H1 (cell line): ENCODE results near the gene HOXB7. TPM values are rescaled to one million over a fixed set of nuclear protein-coding genes. Genes with fewer than 3 reads are reported as not detected.

Experiments
- CTCF ChIA-PET: fragments of 300-600 bp; sonication (Branson Sonifier 250); formaldehyde crosslinking; loops from one replicate; lab custom pipeline; 2021; ENCODE audit not compliant: partially characterized antibody; lab: Charles Lee
- POLR2A ChIA-PET: fragments of 300-600 bp; sonication (Branson Sonifier 250); formaldehyde crosslinking; loops from one replicate; lab custom pipeline; 2021; ENCODE audit warnings: inconsistent platforms; ENCODE audit not compliant: partially characterized antibody; lab: Charles Lee
- DNase-seq, 2 experiments: peaks; one replicate each; pipeline versions ENCODE4 v3.0.0 to v3.0.0-alpha.2; 2010 to 2022; ENCODE audit warnings: low spot score in 2 of 2, low read depth in 1 of 2, mixed read lengths in 1 of 2
- FAIRE-seq: peaks from 2 replicates; lab custom pipeline; 2011; peaks lifted over from hg19 to GRCh38; lab: Jason Lieb, UNC
- H2AFZ ChIP-seq: 2 replicates; pipeline ENCODE4 v1.8.1; 2012; ENCODE audit warnings: low read length, inconsistent platforms
- H2AK5ac ChIP-seq: 2 replicates; pipeline ENCODE4 v1.6.1; 2013; ENCODE audit warnings: low read depth, low read length
- H2BK120ac ChIP-seq: replicated peaks from 2 replicates; pipeline ENCODE3; 2013; ENCODE audit warnings: low read depth, low read length, inconsistent platforms
- H2BK12ac ChIP-seq: 2 replicates; pipeline ENCODE4 v1.6.1; 2013; ENCODE audit warnings: low read depth, low read length
- H2BK15ac ChIP-seq: 2 replicates; pipeline ENCODE4 v1.6.1; 2013; ENCODE audit warnings: low read length
- H2BK20ac ChIP-seq: 2 replicates; pipeline ENCODE4 v1.6.1; 2013; ENCODE audit warnings: low read length
- H2BK5ac ChIP-seq: 2 replicates; pipeline ENCODE4 v1.6.1; 2013; ENCODE audit warnings: low read depth, low read length
- H3K14ac ChIP-seq: 2 replicates; pipeline ENCODE4 v1.6.1; 2013; ENCODE audit warnings: inconsistent platforms; ENCODE audit not compliant: insufficient read length
- H3K18ac ChIP-seq: 2 replicates; pipeline ENCODE4 v1.6.1; 2013; ENCODE audit warnings: low read length; ENCODE audit errors: extremely low read depth
- H3K23ac ChIP-seq: 2 replicates; pipeline ENCODE4 v1.6.1; 2013; ENCODE audit warnings: inconsistent platforms; ENCODE audit not compliant: insufficient read length
- H3K23me2 ChIP-seq: 2 replicates; pipeline ENCODE4 v1.6.1; 2013; ENCODE audit warnings: low read depth, low read length
- H3K27ac ChIP-seq: 2 replicates; pipeline ENCODE4 v1.6.1; 2011; ENCODE audit warnings: low read depth, low read length, inconsistent platforms
- H3K27me3 ChIP-seq, 4 experiments: replicated peaks in 1 of 4; 1 replicate in 1 of 4; 2 replicates in 3 of 4; pipeline versions ENCODE4 v1.6.1 to v1.8.1; 2011 to 2013; ENCODE audit warnings: low read length in 3 of 4, mild to moderate bottlenecking in 3 of 4, inconsistent platforms in 2 of 4, mixed read lengths in 2 of 4, moderate library complexity in 1 of 4; ENCODE audit not compliant: control insufficient read depth in 3 of 4, insufficient read depth in 3 of 4; ENCODE audit errors: extremely low read depth in 1 of 4
- H3K36me3 ChIP-seq, 4 experiments: 2 replicates each; pipeline versions ENCODE4 v1.6.1 to v1.8.1; 2011 to 2013; ENCODE audit warnings: mild to moderate bottlenecking in 4 of 4, low read length in 3 of 4, moderate library complexity in 2 of 4, control low read depth in 1 of 4, inconsistent platforms in 1 of 4; ENCODE audit not compliant: insufficient read depth in 4 of 4, control insufficient read depth in 2 of 4
- H3K4ac ChIP-seq: replicated peaks from 2 replicates; pipeline ENCODE3; 2013; ENCODE audit warnings: low read length, low read depth, mixed read lengths, inconsistent platforms; ENCODE audit not compliant: insufficient read length
- H3K4me1 ChIP-seq, 4 experiments: replicated peaks in 1 of 4; 1 replicate in 1 of 4; 2 replicates in 3 of 4; pipeline versions ENCODE4 v1.6.1 to v1.8.1; 2011 to 2013; ENCODE audit warnings: low read length in 3 of 4, inconsistent platforms in 2 of 4, mixed read lengths in 1 of 4; ENCODE audit not compliant: insufficient read depth in 4 of 4, control insufficient read depth in 3 of 4
- H3K4me2 ChIP-seq, 2 experiments: 2 replicates each; pipeline versions ENCODE4 v1.6.1 to v1.8.1; 2011 to 2013; ENCODE audit warnings: low read depth in 2 of 2, low read length in 2 of 2, control low read depth in 1 of 2, inconsistent platforms in 1 of 2, mild to moderate bottlenecking in 1 of 2; ENCODE audit not compliant: insufficient read depth in 1 of 2
- H3K4me3 ChIP-seq, 4 experiments: fragments of 200-600, 300-600 bp in 1 of 4; sonication (generic), shearing (Covaris generic), sonication (Bioruptor Twin) in 1 of 4; 2 replicates each; pipeline versions ENCODE4 v1.5.1 to v1.8.1; 2011 to 2016; ENCODE audit warnings: low read length in 4 of 4, low read depth in 3 of 4, control low read depth in 2 of 4, inconsistent platforms in 2 of 4, mild to moderate bottlenecking in 2 of 4, mixed read lengths in 1 of 4, moderate library complexity in 1 of 4; ENCODE audit not compliant: insufficient read depth in 2 of 4; ENCODE audit errors: extremely low read depth in 1 of 4
- H3K56ac ChIP-seq: replicated peaks from 2 replicates; pipeline ENCODE3; 2013; ENCODE audit warnings: low read depth, mild to moderate bottlenecking, mixed read lengths, low read length, inconsistent platforms; ENCODE audit not compliant: insufficient read length
- H3K79me1 ChIP-seq: 2 replicates; pipeline ENCODE4 v1.6.1; 2013; ENCODE audit warnings: low read depth, low read length, control low read depth
- H3K79me2 ChIP-seq, 2 experiments: 2 replicates each; pipeline versions ENCODE4 v1.6.1 to v1.8.1; 2012 to 2013; ENCODE audit warnings: low read length in 2 of 2, mild to moderate bottlenecking in 2 of 2, inconsistent platforms in 1 of 2; ENCODE audit not compliant: insufficient read depth in 2 of 2, control insufficient read depth in 1 of 2
- H3K9ac ChIP-seq, 4 experiments: replicated peaks in 1 of 4; 1 replicate in 1 of 4; 2 replicates in 3 of 4; pipeline versions ENCODE4 v1.6.1 to v1.8.1; 2011 to 2013; ENCODE audit warnings: low read depth in 3 of 4, low read length in 3 of 4, control low read depth in 2 of 4, mild to moderate bottlenecking in 2 of 4, moderate library complexity in 2 of 4, inconsistent platforms in 1 of 4; ENCODE audit errors: extremely low read depth in 1 of 4
- H3K9me3 ChIP-seq, 2 experiments: 2 replicates each; pipeline versions ENCODE4 v1.6.1 to v1.8.1; 2012 to 2013; ENCODE audit warnings: mild to moderate bottlenecking in 2 of 2, moderate library complexity in 2 of 2, control low read depth in 1 of 2, inconsistent platforms in 1 of 2, low read depth in 1 of 2, low read length in 1 of 2, mixed read lengths in 1 of 2; ENCODE audit not compliant: insufficient read depth in 2 of 2
- H4K20me1 ChIP-seq, 2 experiments: replicated peaks in 1 of 2; 2 replicates each; pipeline versions ENCODE3 to v1.8.1; 2011 to 2013; ENCODE audit warnings: inconsistent platforms in 2 of 2, low read length in 2 of 2, mild to moderate bottlenecking in 1 of 2; ENCODE audit not compliant: insufficient read depth in 2 of 2, control insufficient read depth in 1 of 2
- H4K5ac ChIP-seq: 2 replicates; pipeline ENCODE4 v1.6.1; 2013; ENCODE audit warnings: low read length, low read depth, mixed read lengths, inconsistent platforms; ENCODE audit not compliant: insufficient read length
- H4K8ac ChIP-seq: 2 replicates; pipeline ENCODE4 v1.8.0; 2013; ENCODE audit warnings: mild to moderate bottlenecking, moderate library complexity, low read length, inconsistent platforms; ENCODE audit not compliant: insufficient read depth; ENCODE audit errors: extremely low read depth
- H4K91ac ChIP-seq: replicated peaks from 2 replicates; pipeline ENCODE3; 2013; ENCODE audit warnings: low read length, mixed read lengths, inconsistent platforms; ENCODE audit not compliant: insufficient read length
- BACH1 ChIP-seq: IDR thresholded peaks from 2 replicates; pipeline ENCODE4 v1.6.1; 2012; ENCODE audit warnings: low read length, improper control_type of control experiment
- BRCA1 ChIP-seq: IDR thresholded peaks from 2 replicates; pipeline ENCODE4 v1.6.1; 2012; ENCODE audit warnings: low read depth, low read length, improper control_type of control experiment
- CBX8 ChIP-seq: fragments of 300-800, 300-1000 bp; sonication (generic); IDR thresholded peaks from 2 replicates; pipeline ENCODE4 v1.7.1; 2016; ENCODE audit warnings: low read depth, low read length, borderline replicate concordance
- CHD2 ChIP-seq: IDR thresholded peaks from 2 replicates; pipeline ENCODE4 v1.6.1; 2012; ENCODE audit warnings: low read length, improper control_type of control experiment
- EZH2 ChIP-seq: fragments of 200-600 bp; sonication (generic); IDR thresholded peaks from 2 replicates; pipeline ENCODE4 v1.7.1; 2012; ENCODE audit warnings: low read depth, mild to moderate bottlenecking, moderate library complexity, low read length, inconsistent platforms; ENCODE audit not compliant: severe bottlenecking
- KDM4A ChIP-seq: IDR thresholded peaks from one replicate; pipeline ENCODE4 v1.7.1; 2012; ENCODE audit warnings: low read depth, mild to moderate bottlenecking, moderate library complexity, low read length, inconsistent platforms; ENCODE audit not compliant: severe bottlenecking
- PHF8 ChIP-seq: fragments of 200-600 bp; sonication (generic); conservative IDR thresholded peaks from 2 replicates; pipeline ENCODE4 v1.7.1; 2012; ENCODE audit warnings: low read depth, mild to moderate bottlenecking, inconsistent platforms, low read length, moderate library complexity
- RNF2 ChIP-seq: fragments of 200-900, 300-1000 bp; sonication (generic); IDR thresholded peaks from 2 replicates; pipeline ENCODE4 v1.7.1; 2016; ENCODE audit warnings: borderline replicate concordance, low read depth, mild to moderate bottlenecking, antibody characterized with exemption, low read length; ENCODE audit not compliant: poor library complexity, severe bottlenecking; ENCODE audit errors: missing control alignments
- SAP30 ChIP-seq: fragments of 300-600 bp; sonication (generic); IDR thresholded peaks from 2 replicates; pipeline ENCODE4 v1.7.1; 2012; ENCODE audit warnings: low read length, moderate library complexity, mild to moderate bottlenecking, inconsistent platforms; ENCODE audit not compliant: insufficient read depth, insufficient replicate concordance
- SUZ12 ChIP-seq: fragments of 200-600 bp; sonication (generic); IDR thresholded peaks from 2 replicates; pipeline ENCODE4 v1.6.1; 2012; ENCODE audit warnings: mild to moderate bottlenecking, inconsistent platforms, low read length, moderate library complexity, mixed read lengths
- TAF7 ChIP-seq: optimal IDR thresholded peaks from 2 replicates; pipeline ENCODE3; 2011; ENCODE audit warnings: low read depth, mild to moderate bottlenecking, inconsistent platforms, low read length, moderate library complexity, borderline replicate concordance
- WGBS, 2 experiments: shearing (Covaris generic) in 1 of 2; methylation state at CpG; one replicate each; pipeline versions ENCODE4 v1.1.6 to v1.1.7; 2013 to 2015; ENCODE audit warnings: low lambda C conversion rate in 2 of 2, mixed read lengths in 2 of 2, inconsistent platforms in 1 of 2, low coverage in 1 of 2, missing lambda C conversion rate in 1 of 2; ENCODE audit not compliant: insufficient replicate concordance in 2 of 2, insufficient coverage in 1 of 2, insufficient read length in 1 of 2; ENCODE audit errors: extremely low coverage in 1 of 2, missing lambda C conversion rate in 1 of 2; 5-methylcytosine and 5-hydroxymethylcytosine counted together
- polyA plus RNA-seq, 7 experiments: library from polyadenylated mRNA; depleted of rRNA in 3 of 7; stranded (reverse) in 5 of 7; unstranded in 2 of 7; fragments of >200 nt in 5 of 7; fragments of 200-250 nt in 2 of 7; gene quantifications; 1 replicate in 5 of 7; 2 replicates in 1 of 7; 4 replicates in 1 of 7; pipeline versions ENCODE4 v1.2.1 to v1.2.3, GENCODE V29; 2011 to 2013; ENCODE audit warnings: missing spikeins in 2 of 7, mixed read lengths in 2 of 7
- total RNA-seq: library from RNA; stranded (reverse); fragmentation: NEBNext Ultra II Directional; extraction: Animal tissue kit (Norgen Biotek cat#: 25700); gene quantifications from 2 replicates; pipeline ENCODE4 v1.2.1, GENCODE V29; 2021

Gene HOXB7
- total and polyA plus RNA-seq, 2 of the 8 experiments (the other 6 are each of a cell fraction or from before 2014, with no cell fraction given), result not detected

DNA sequence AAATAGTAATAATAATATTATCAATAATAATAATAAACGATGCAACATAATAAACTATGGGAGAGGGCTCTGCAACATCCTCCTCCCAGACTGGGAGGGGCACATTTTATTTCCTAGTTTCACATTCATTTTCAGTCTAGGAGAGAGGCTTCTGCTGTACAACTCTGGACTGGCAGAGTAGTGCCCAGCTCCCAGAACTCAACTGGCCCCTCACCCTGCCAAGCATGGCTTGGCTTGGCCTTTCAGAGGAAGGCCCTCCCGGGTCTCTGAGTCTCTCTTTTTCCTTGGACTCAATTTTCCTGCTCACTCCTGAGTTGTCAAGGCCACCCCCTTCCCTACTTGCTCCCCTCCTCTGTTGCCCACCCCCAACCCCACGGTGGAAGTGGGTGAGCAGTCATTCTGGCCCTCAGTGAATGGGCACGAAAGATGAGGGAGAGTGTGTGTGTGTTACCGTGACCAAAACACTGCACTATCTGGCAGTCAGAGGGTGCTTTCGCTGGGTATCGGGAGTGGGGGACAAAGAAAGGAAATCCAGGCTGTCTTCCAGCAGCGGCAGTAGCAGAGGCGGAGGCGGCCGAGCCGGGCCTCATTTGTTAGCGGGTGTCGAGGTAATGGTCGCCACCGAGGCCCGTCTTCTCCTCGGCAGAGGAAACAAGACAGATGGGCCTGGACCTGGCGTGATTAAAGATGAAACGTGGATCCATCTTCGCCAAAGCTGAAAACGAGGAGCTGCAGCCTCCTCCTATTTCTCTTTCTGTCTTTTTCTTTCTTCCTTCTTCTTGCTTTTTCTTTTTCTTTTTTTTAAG is 34.9 kb downstream of the HOXB7 start:
- TF ChIP-seq CBX8 (peak; percentile 79; the same call in 1 of the 2 replicates), RNF2 (peak; percentile 98), BRCA1 (no peak), CHD2 (no peak), EZH2 (peak; percentile 85), TAF7 (no peak), BACH1 (no peak), PHF8 (no peak), SUZ12 (peak; percentile 86), SAP30 (no peak), KDM4A (no peak)
- Histone ChIP-seq H3K79me1 (no peaks in the 10 kb centered on the region), H3K23me2 (no peaks in the 10 kb centered on the region), H3K18ac (no peak overlapping the region; the same call in 1 of the 2 replicates), H2BK12ac (peak overlapping the region; percentile 69), H3K56ac (no peak overlapping the region), H3K9ac (no peak overlapping the region), H3K4me2 (no peak overlapping the region; a peak in 1 of 4 replicates), H4K20me1 (peaks cover 22 to 46% of the 10 kb centered on the region in 2 experiments), H4K8ac (no peak overlapping the region), H3K4ac (no peak overlapping the region), H2BK15ac (no peak overlapping the region), H4K5ac (no peak overlapping the region), H3K36me3 (no peaks in the 10 kb centered on the region; a peak in 1 of 8 replicates), H2AFZ (no peak overlapping the region), H2BK5ac (no peak overlapping the region), H2AK5ac (peak overlapping the region; percentile 32; the same call in 1 of the 2 replicates), H3K14ac (no peak overlapping the region), H4K91ac (no peak overlapping the region), H3K79me2 (no peaks in the 10 kb centered on the region), H3K27me3 (peaks cover 99 to 100% (median 100%) of the 10 kb centered on the region in 4 experiments), H3K23ac (no peak overlapping the region), H3K27ac (no peak overlapping the region), H3K9me3 (no peaks in the 10 kb centered on the region), H2BK20ac (no peak overlapping the region), H3K4me3 (no peak overlapping the region), H3K4me1 (peaks cover 0 to 9% (median 3%) of the 10 kb centered on the region in 4 experiments; a peak in 4 of 7 replicates), H2BK120ac (no peak overlapping the region)
- FAIRE-seq (no peak), DNase-seq (no peak)
- ChIA-PET POLR2A (no interaction called here), CTCF (interaction anchor here (1.0 to 1.4 kb wide), 2 partner anchors 12 to 28 kb away, joined by 3 to 4 read pairs; no protein-coding TSS in a partner anchor)
- WGBS, 2 experiments, result 11% methylated on average over 20 of the region's 22 CpGs; no CpG with 5 or more reads in 1 of the 2 experiments
